ENCODE data around the gene CCDC102A.
A peak's percentile ranks its signal among the peaks of the same experiment; 100 is the strongest.
"Not testable (repeated sequence)": the region's sequence is repeated elsewhere in the genome, so short reads cannot be mapped to it uniquely, and the experiment has no call there.

The CCDC102A gene

GRCh38 chr16:57566436-57566835, 30.1 kb upstream of the CCDC102A start:
- DNase-seq, result no peak

DNA sequence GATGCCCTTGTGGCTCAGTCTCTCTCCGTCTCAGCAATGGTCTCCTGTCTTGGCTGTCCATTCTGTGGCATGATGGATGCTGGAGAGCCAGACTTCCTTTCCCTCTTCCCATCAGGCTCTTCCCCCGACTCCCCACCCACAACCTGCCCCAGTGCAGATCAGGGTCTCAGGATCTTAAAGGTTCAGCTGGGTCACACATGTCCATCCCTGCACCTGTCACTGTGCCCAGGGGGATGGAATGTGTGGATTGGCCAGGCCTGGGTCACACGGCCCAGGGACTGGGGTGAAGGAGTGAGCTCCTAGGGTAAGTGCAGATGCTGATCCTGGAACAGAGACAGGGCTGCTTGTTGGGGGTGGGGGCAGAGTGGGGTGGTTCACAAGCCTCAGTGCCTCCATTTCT, 29.1 kb upstream of the CCDC102A start:
- no peak for DNase-seq

DNA sequence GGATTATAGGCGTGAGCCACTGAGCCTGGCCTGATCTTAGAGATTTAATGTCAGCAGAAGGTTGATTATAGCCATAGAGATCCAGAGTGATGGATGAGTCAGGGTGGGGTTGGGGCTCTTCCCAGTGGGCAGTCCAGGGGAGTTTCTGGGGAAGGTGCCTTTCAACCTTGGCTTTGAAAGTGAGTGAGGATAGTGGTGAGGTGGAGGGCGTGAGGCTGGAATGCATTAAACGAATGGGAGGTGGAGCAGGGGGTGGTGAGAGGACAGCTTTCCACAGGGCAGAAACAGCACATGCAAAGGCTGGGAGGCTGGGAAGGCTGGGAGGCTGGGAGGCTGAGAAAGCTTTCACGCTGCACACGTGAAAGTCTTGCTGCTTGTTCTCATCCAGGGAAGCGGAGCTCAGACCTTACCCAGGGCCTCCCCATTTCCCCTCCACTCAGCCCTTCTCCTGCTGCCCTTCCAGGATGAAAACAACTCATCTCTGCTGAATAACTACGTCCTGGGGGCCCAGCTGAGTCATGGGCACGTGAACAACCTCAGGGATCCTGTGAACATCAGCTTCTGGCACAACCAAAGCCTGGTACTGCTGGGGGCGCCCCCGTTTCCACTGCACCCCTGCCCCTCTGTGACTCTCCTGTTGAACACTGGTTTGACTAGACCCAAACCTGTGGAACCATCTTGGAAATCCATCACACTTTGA, 28.4 kb upstream of the CCDC102A start:
- no peak for DNase-seq

- DNase-seq, result no peak
Measured at GRCh38 chr16:57563761-57564160, 27.4 kb upstream of the CCDC102A start.

GRCh38 chr16:57563487-57563750, 27.0 kb upstream of the CCDC102A start:
- DNase-seq, result no peak

DNA sequence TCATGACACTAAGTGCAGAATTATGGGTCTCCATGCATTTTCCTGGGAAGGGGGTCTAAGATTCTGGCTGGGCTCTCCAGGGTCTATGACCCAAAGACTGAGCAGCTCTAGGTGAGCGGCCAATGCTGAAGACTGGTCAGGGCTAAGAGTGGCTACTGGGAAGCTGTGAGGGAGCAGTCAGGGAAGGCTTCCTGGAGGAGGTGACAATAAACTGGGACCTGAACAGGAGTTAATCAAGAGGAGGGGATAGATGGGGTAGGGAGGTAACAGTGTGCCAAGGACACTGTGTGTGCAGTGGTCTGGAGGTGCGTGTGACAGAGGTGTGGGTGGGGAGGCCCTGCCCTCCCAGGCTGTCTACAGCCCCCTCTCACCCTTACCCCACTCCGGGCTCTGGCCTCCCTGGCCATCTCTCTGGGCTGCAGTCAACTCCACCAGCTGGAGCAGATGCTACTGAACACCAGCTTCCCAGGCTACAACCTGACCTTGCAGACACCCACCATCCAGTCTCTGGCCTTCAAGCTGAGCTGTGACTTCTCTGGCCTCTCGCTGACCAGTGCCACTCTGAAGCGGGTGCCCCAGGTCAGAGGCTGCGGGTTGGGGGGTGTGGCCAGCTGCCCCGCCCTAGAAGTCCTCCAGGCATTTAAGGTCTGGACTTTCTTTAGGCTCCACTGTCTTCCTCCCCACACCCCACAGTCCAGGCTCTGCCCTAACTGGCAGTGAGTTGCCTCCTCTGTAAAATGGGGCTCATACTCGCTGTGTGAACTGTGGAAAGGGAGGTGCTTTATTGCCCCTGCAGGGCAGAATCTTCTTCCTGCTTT, 26.5 kb upstream of the CCDC102A start:
- no peak for DNase-seq

DNA sequence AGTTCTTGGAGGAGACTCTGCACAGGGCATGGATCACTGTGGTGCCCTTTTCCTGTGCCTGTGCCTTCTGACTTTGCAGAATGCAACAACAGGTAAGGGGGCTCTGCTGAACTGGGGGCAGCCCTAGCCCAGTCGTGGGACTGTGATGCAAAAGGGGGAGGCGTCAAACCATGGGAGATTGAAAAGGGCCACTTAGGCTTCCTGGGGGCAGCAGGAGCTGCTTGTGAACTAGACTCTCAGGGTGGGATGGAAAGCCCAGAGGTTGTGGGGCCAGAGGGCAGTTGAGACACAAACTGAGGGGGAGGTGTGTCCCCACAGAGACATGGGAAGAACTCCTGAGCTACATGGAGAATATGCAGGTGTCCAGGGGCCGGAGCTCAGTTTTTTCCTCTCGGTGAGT, 25.7 kb upstream of the CCDC102A start:
- no peak for DNase-seq

DNA sequence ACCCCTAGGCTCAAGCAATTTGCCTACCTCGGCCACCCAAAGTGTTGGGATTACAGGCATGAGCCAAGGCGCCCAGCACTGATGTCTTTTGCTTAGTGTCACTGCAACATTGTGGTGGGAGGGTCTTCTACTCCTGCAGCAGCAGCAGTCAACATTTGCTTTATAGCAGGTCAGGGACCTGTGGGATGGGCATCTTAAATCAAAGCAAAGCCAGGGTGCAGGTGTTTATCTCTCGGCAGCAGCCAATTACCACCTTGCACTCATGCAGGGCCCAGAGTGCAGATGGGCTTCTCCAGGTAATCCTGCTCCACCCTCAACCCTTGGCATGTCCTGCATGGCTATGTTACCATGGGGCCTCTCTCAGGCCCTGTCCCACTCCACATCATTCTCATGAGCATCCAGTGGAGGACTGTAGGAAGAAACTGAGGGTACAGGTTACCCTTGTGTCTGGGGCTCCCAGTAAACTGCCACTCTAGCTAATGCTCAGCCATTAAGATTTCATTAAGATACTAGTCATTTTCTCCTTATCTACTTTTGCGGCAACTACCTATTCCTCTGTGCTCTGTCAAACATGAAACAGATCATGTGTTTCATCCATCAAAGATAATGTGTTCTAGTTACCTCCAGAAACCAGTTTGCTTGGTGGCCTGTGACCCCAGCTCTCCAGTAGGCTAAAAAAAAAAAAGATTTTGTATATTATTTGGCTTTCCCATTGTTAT, 22.9 kb upstream of the CCDC102A start:
- DNase-seq, result no peak

DNA sequence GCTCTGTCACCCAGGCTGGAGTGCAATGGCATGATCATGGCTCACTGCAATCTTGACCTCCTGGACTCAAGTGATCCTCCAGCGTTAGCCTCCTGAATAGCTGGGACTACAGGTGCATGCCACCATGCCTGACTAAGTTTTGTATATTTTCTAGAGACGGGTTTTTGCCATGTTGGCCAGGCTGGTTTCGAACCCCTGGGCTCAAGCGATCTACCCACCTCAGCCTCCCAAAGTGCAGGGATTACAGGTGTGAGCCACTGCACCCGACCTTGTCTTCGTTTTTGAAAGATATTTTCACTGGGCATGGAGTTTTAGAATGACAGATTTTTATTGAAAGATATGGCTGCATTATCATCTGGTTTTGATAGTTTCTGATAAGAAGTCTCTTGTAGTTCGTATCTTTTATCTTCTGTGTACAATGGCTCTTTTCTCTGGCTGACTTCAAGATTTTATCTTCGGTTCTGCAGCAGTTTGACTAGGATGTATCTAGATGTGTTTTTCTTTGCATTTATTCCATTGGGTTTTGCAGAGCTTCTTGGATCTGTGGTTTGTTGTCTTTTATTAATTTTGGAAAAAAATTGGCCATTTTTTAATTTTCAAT, 20.7 kb upstream of the CCDC102A start:
- DNase-seq, result no peak

DNA sequence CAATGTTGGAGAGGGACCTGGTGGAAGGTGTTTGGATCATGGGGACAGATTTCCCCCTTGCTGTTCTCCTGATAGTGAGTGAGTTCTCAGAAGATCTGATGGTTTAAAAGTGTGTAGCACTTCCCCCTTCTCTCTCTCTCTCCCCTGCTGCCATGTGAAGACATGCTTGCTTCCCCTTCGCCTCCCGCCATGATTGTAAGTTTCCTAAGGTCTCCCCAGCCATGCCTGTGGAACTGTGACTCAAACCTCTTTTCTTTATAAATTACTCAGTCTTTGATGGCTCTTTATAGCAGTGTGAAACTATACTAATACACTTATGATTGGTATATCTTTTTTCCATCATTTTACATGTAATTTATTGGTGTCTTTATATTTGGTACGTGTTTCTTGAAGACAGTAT, 19.5 kb upstream of the CCDC102A start:
- no peak for DNase-seq

DNA sequence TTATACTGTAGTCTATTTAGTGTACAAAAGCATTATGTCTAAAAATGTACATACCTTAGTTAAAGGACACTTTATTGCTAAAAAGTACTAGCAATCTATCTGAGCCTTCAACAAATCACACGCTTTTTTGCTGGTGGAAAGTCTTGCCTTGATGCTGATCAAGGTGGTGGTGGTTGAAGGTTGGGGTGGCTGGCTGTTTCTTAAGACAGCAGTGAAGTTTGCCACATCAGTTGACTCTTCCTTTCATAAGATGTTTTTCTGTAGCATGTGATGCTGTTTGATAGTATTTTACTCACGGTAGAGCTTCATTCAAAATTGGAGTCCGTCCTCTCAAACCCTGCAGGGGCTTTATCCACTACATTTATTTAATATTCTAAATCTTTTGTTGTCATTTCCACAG, 14.7 kb upstream of the CCDC102A start:
- no peak for DNase-seq

DNA sequence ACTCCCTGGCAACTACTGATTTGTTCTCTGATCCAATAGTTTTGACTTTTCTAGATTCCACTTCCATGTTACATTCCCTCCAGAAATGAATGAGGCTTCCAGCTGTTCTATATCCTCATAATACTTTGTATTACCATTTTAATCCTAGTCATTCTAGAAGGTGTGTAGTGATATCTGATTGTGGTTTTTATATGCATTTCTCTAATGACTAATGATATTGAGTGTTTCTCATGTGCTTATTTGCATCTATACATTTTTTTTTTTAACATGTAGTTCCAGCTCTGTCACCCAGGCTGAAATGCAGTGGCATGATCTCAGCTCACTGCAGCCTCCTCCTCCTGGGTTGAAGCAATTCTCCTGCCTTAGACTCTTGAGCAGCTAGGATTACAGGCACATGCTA, 13.4 kb upstream of the CCDC102A start:
- DNase-seq, result no peak

GRCh38 chr16:57548408-57548807, 12.0 kb upstream of the CCDC102A start:
- no peak for DNase-seq

- not testable (repeated sequence) for DNase-seq
Measured at GRCh38 chr16:57547524-57547923, 11.2 kb upstream of the CCDC102A start.

DNA sequence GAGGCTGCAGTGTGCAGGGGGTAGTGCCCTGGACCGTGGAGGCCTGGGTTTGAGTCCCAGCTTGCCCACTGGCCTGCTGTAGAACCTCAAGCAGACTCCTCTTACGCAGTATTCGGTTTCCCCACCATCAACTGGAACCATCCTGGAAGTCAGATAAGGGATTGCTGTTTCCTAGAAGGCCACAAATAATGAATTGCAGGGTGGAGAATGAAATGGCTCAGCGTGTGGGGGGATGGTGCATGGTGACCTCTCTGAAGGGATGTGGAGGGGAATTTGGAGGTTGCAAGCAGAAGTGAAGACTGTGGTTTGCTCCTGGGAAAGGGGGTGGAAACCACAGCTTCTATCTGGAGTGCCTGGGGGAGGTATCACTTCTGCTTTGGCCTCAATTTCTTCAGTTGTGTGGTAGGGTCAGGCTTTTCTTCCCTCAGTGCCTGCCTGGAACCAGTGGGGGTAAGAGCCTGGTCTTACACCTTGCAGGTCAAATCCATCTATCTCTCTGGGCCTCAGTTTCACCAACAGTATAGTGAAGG, 7.8 kb upstream of the CCDC102A start:
- peak in 3 of 58 donors; percentile 13 to 37 (median 22) for DNase-seq

DNA sequence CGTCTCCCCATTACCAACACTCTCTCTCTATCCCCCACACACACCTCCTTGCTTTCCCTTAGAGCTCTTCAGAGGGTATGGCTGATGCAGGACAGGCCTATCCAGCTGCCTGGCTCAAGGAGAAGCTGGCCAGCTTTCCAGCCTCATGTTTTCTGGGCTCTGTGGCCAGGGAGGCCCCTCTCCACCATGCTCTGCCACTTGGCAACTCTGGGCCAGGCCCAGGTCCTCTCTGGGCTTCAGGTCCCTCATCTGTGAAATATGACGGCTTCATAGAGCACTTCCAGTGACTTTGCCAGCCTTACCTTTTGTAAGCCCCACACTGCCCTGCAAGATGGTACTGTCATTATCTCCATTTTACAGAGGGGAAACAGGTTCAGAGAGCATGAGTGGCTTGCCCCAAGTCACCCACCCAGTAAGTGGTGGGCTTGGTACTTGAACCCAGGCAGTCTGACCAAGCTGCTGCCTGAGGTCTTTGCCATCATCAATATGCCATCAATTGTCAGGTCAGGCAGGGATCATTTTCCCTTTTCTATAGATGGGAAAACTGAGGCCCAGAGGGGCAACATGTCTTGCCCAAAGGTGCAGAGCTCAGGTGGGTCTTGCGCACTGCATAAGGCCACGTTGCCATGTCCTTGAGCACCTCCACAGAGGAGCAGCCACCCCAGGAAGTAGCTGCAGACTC, 5.5 kb upstream of the CCDC102A start:
- DNase-seq, result no peak

GRCh38 chr16:57540906-57541753, 4.8 kb upstream of the CCDC102A start:
- no peak for DNase-seq

DNA sequence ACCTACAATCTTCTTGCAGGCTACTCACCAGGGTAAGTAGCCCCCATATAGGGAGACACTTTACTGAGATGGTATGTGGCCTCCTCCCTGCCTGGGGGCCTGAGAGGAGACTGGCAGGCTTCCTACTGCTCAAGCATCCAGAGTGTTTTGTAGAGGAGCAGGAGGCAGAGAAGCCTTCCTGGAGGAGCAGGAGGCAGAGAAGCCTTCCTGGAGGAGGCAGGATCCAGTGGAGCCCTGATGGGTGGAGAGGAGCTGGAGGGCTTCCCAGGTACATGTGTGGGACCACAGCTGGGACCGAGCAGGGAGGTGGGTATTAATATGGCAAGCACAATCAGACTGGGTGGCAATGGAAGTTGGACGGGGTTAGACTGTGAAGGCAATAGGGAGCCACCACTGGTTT, 4.0 kb upstream of the CCDC102A start:
- DNase-seq, result no peak

GRCh38 chr16:57539072-57539796, 2.9 kb upstream of the CCDC102A start:
- DNase-seq, result no peak
